RCC 7860 (cell line): ENCODE data around the gene LARGE1.

Source experiments
- DNase-seq: peaks from one replicate; pipeline ENCODE4 v3.0.0-alpha.2; 2015; ENCODE audit warnings: low spot score
- FAIRE-seq: peaks from 2 replicates; lab custom pipeline; 2012; peaks lifted over from hg19 to GRCh38; lab: Jason Lieb, UNC

The LARGE1 gene

GRCh38 chr22:33741025-33741424, 179.3 kb downstream of the LARGE1 start:
- FAIRE-seq: no peak

GRCh38 chr22:33739516-33739915, 180.8 kb downstream of the LARGE1 start:
- DNase-seq (no peak), FAIRE-seq (no peak)

More at GRCh38 chr22:33741025-33741424, 179.3 kb downstream of the LARGE1 start:
- no peak for DNase-seq

DNA sequence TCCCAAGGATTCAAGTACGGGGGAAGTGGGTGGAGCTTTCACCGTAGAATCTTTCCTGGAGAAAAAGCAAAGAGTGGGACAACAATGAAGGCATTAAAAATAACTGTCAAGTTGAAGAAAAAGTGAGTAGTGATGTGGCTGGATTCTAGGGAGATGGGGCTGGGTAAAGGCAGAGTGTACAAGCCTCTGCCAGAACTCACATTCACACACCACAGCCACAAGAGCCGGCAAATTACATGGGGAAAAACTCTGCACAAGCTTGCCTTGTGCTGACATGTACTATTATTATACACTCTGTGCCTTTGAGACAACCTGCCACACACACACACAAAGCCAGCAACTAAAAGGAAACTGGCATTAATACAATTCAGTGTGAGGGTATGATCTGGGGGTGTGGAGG, 182.6 kb downstream of the LARGE1 start:
- FAIRE-seq: no peak
- no peak for DNase-seq

- no peak for DNase-seq
- FAIRE-seq: no peak
Observed at GRCh38 chr22:33735978-33736377, 184.3 kb downstream of the LARGE1 start.

- no peak for DNase-seq
- no peak for FAIRE-seq
Observed at GRCh38 chr22:33728847-33729246, 191.4 kb downstream of the LARGE1 start.

GRCh38 chr22:33726294-33726734, 194.0 kb downstream of the LARGE1 start:
- DNase-seq (no peak), FAIRE-seq (no peak)

- no peak for DNase-seq
- FAIRE-seq: no peak
Observed at GRCh38 chr22:33723915-33724314, 196.4 kb downstream of the LARGE1 start.

GRCh38 chr22:33722816-33723215, 197.5 kb downstream of the LARGE1 start:
- DNase-seq (no peak), FAIRE-seq (no peak)

DNA sequence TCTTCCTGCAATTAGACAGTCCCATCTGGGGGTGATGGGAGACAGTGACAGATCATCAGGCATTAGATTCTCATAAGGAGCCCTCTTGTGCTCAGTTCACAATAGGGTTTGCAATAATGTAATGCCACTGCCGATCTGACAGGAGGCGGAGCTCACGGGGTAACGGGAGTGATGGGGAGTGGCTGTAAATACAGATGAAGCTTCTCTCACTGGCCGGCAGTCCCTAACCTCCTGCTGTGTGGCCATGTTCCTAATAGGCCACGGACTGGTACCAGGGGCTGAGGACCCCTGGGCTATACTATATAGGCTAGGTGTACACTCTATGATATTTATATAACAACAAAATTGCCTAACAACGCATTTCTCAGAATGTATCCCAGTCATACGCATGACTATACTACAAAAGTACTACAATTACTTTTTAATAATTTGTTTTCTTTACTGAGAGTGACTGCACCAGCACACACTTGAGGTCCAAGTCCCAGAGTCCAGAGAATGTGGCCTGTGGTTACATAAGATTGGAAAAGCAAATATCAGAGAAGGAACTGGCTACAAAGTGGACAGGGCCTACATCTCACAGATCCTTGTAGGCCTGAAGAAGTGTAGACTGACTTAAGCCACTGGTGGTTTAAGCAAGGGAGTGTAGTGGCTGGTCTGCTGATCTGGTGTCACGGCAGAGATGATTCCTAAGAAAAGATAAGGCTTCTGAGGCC, 200.0 kb downstream of the LARGE1 start:
- FAIRE-seq: no peak
- no peak for DNase-seq

- DNase-seq (no peak), FAIRE-seq (no peak)
Observed at GRCh38 chr22:33717694-33718396, 202.4 kb downstream of the LARGE1 start.

GRCh38 chr22:33715237-33715985, 204.9 kb downstream of the LARGE1 start:
- no peak for FAIRE-seq

GRCh38 chr22:33710326-33710725, 209.9 kb downstream of the LARGE1 start:
- no peak for DNase-seq

More at GRCh38 chr22:33715237-33715985, 204.9 kb downstream of the LARGE1 start:
- no peak for DNase-seq

DNA sequence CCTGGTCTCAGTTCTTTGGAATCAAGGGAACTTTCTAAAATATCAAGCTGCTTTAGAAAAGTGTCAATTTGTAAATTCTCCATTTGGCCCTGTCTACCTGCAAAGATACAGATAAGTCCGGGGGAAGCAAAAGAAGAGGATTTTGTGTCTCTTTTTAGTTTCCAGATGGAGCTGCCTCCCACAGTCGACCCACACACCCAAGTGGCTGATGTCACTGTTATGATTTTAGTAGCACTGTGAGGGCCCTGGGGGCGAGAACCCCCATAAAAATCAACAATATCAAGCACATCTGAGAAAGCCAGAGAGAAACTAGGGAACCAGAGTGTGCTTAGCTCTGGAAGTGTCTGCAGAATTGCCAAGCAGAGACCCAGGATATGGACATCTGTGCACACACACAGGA, 212.7 kb downstream of the LARGE1 start:
- FAIRE-seq (no peak), DNase-seq (no peak)

More at GRCh38 chr22:33710326-33710725, 209.9 kb downstream of the LARGE1 start:
- no peak for FAIRE-seq

- no peak for FAIRE-seq
- DNase-seq: no peak
Observed at GRCh38 chr22:33706100-33706499, 214.2 kb downstream of the LARGE1 start.

GRCh38 chr22:33699176-33699575, 221.1 kb downstream of the LARGE1 start:
- no peak for FAIRE-seq
- DNase-seq: no peak

GRCh38 chr22:33697640-33698039, 222.6 kb downstream of the LARGE1 start:
- FAIRE-seq (no peak), DNase-seq (no peak)

DNA sequence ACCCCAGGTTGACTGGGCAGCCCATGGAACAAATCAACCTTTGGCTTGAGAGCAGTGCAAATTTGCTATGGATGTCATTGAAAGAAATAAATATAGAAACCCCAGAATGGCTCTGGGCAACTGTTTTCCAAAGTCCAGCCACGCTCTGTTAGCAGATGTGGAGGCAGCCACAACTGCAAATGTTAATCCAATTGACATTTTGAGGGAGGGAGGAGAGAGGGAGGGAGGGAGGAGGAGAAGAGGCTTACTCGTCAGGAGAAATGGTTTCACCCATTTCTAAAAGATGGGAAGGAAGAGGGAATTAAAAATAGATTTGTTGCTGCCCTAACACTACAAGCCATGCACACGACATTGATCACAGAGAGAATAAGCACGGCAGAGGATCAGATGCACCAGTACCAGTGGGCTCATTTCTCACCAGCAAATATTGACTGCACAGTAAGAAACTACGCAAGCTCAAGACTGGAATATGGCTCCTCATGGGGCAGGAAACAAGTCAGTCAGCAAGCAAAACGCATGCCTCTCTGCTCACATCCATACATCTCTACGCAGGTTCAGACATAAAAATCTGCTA, 229.1 kb downstream of the LARGE1 start:
- DNase-seq (no peak), FAIRE-seq (no peak)

DNA sequence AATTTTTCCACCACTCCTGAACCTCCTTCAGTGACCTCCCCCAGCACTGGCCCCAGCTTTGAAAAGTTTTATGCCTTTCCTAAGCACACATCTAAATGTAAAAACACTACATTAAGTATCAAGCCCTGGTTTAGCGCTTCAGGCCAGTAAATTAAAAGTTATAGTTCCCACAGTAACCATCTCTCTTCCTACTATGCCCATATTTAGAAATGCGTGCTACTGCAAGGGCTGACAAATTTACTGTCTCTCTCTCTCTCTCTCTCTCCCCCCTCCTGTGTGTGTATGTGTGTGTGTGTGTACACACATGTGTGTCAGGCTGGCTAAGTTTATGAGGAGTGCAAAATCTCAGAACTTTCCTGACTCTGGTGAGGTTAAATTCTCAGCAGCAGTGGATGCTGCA, 231.4 kb downstream of the LARGE1 start:
- FAIRE-seq (no peak), DNase-seq (no peak)

GRCh38 chr22:33687464-33687863, 232.8 kb downstream of the LARGE1 start:
- FAIRE-seq (no peak), DNase-seq (no peak)

- DNase-seq: no peak
- FAIRE-seq: no peak
Observed at GRCh38 chr22:33684087-33684486, 236.2 kb downstream of the LARGE1 start.

- no peak for FAIRE-seq
- DNase-seq: no peak
Observed at GRCh38 chr22:33682927-33683326, 237.3 kb downstream of the LARGE1 start.
